ENCODE data around the gene CDYL2.

DNA sequence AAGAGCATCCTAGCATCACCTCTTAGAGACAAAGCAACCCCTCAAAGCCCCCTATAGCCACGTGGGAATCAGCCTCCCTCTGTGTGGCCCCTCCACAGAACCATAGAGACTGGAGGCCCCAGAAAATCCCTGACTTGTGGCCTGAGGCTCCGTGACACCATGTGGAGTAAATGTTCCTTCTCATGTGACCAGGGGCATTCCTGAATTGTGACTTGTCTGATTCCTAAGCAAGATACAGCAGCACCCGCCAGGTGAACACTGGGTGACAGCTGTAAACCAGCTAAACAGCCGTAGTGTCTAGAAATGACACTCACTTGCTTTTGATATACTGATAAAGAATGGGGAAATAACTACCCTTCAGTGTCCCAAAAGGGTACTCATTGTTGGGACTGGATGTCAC lies 184.6 kb downstream of the CDYL2 start:
- TF ChIP-seq, protein P1, sequence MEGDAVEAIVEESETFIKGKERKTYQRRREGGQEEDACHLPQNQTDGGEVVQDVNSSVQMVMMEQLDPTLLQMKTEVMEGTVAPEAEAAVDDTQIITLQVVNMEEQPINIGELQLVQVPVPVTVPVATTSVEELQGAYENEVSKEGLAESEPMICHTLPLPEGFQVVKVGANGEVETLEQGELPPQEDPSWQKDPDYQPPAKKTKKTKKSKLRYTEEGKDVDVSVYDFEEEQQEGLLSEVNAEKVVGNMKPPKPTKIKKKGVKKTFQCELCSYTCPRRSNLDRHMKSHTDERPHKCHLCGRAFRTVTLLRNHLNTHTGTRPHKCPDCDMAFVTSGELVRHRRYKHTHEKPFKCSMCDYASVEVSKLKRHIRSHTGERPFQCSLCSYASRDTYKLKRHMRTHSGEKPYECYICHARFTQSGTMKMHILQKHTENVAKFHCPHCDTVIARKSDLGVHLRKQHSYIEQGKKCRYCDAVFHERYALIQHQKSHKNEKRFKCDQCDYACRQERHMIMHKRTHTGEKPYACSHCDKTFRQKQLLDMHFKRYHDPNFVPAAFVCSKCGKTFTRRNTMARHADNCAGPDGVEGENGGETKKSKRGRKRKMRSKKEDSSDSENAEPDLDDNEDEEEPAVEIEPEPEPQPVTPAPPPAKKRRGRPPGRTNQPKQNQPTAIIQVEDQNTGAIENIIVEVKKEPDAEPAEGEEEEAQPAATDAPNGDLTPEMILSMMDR (IDR thresholded peaks at IDR 0.05 in 4 of 5, conservative IDR thresholded peaks at IDR 0.05 in 1 of 5), result no peak
- TF ChIP-seq POLR2A (IDR thresholded peaks at IDR 0.05), result no peak
